Measurements from ENCODE around the gene RFXANK. TPM values are rescaled to one million over a fixed set of nuclear protein-coding genes. Genes with fewer than 3 reads are reported as not detected.
A peak's percentile ranks its signal among the peaks of the same experiment; 100 is the strongest.

RFXANK gene
- total and polyA plus RNA-seq, 9 of the 15 experiments (the other 6 are each of a cell fraction or from before 2014, with no cell fraction given), result 68.6 to 181 (median 150) TPM

GRCh38 chr19:19214892-19215291, 22.8 kb downstream of the RFXANK start (continued):
- TF ChIP-seq ZNF347 (CRISPR knock-in tag; IDR thresholded peaks at IDR 0.05; ENCODE audit: low read depth) (no peak), ATF4 (CRISPR knock-in tag; IDR thresholded peaks at IDR 0.05) (no peak), ZNF324 (CRISPR knock-in tag; IDR thresholded peaks at IDR 0.05) (no peak), ELK3 (CRISPR knock-in tag; IDR thresholded peaks at IDR 0.05) (no peak), NFE2 (IDR thresholded peaks at IDR 0.05; ENCODE audit: low read depth) (no peak), MIER1 (IDR thresholded peaks at IDR 0.05; ENCODE audit: low read depth) (peak; percentile 94), MCM3 (IDR thresholded peaks at IDR 0.05) (no peak), CBX3 (IDR thresholded peaks at IDR 0.05; ENCODE audit: borderline replicate concordance in 1 of 2, low read length in 2 of 2) (no peak), ATF7 (IDR thresholded peaks at IDR 0.05) (no peak), NR4A1 (CRISPR knock-in tag; IDR thresholded peaks at IDR 0.05) (no peak), NR4A1 (tag; IDR thresholded peaks at IDR 0.05) (no peak), REST (IDR thresholded peaks at IDR 0.05; ENCODE audit: borderline replicate concordance) (peak; percentile 99), REST (CRISPR knock-in tag; IDR thresholded peaks at IDR 0.05; ENCODE audit: low read depth) (peak; percentile 96), TFE3 (CRISPR knock-in tag; IDR thresholded peaks at IDR 0.05) (no peak), SP2 (IDR thresholded peaks at IDR 0.05; ENCODE audit: extremely low read depth, low read depth, low read length, poor library complexity, severe bottlenecking) (no peak), C11orf30 (IDR thresholded peaks at IDR 0.05; ENCODE audit: low read depth) (no peak), ZNF561 (CRISPR knock-in tag; conservative IDR thresholded peaks at IDR 0.05) (no peak), HEY1 (CRISPR knock-in tag; IDR thresholded peaks at IDR 0.05; ENCODE audit: borderline replicate concordance) (no peak)

Measured in K562 (cell line).